CD14-positive monocyte (primary cell): Measurements from ENCODE around the gene RASSF1. TPM values are rescaled to one million over a fixed set of nuclear protein-coding genes. Genes with fewer than 3 reads are reported as not detected.

Experiments used
- DNase-seq, 3 donors: peaks; one replicate each; pipeline ENCODE4 v3.0.0-alpha.2; 2011 to 2022
- H2AFZ ChIP-seq: 2 replicates; pipeline ENCODE4 v1.6.0; 2012; ENCODE audit warnings: mild to moderate bottlenecking, low read depth, low read length, inconsistent platforms; ENCODE audit not compliant: insufficient read depth, poor library complexity, severe bottlenecking
- H3K27ac ChIP-seq, 2 donors: 1 replicate in 1 of 2; 2 replicates in 1 of 2; pipeline ENCODE4 v1.5.1; 2012 to 2013; ENCODE audit warnings: low read length in 2 of 2, control low read depth in 1 of 2, inconsistent platforms in 1 of 2, low read depth in 1 of 2, mild to moderate bottlenecking in 1 of 2
- H3K27me3 ChIP-seq, 2 donors: one replicate each; pipeline versions ENCODE4 v1.6.0 to v1.6.1; 2011 to 2013; ENCODE audit warnings: low read length in 2 of 2; ENCODE audit not compliant: control insufficient read depth in 2 of 2, insufficient read depth in 2 of 2
- H3K36me3 ChIP-seq, 2 donors: replicated peaks in 1 of 2; 1 replicate in 1 of 2; 2 replicates in 1 of 2; pipeline versions ENCODE4 v1.5.1 to v1.6.1; 2012 to 2013; ENCODE audit warnings: low read length in 2 of 2, control low read depth in 1 of 2, inconsistent platforms in 1 of 2, mild to moderate bottlenecking in 1 of 2; ENCODE audit not compliant: insufficient read depth in 2 of 2, control insufficient read depth in 1 of 2
- H3K4me1 ChIP-seq, 2 donors: 1 replicate in 1 of 2; 2 replicates in 1 of 2; pipeline versions ENCODE4 v1.5.1 to v1.6.1; 2012 to 2013; ENCODE audit warnings: low read length in 2 of 2, control low read depth in 1 of 2, inconsistent platforms in 1 of 2, mild to moderate bottlenecking in 1 of 2, moderate library complexity in 1 of 2; ENCODE audit not compliant: insufficient read depth in 2 of 2, control insufficient read depth in 1 of 2
- H3K4me2 ChIP-seq: replicated peaks from 2 replicates; pipeline ENCODE3; 2012; ENCODE audit warnings: low read length, moderate library complexity, mild to moderate bottlenecking; ENCODE audit not compliant: poor library complexity, severe bottlenecking; ENCODE audit errors: extremely low read depth
- H3K4me3 ChIP-seq, 3 experiments: fragments of 200-600 bp in 1 of 3; sonication (generic) in 1 of 3; replicated peaks in 1 of 3; 1 replicate in 2 of 3; 2 replicates in 1 of 3; pipeline ENCODE4 v1.5.1; 2011 to 2013; ENCODE audit warnings: low read length in 3 of 3, mild to moderate bottlenecking in 3 of 3, control low read depth in 2 of 3, low read depth in 2 of 3, inconsistent platforms in 1 of 3, moderate library complexity in 1 of 3
- H3K79me2 ChIP-seq: 2 replicates; pipeline ENCODE4 v1.6.0; 2012; ENCODE audit warnings: mild to moderate bottlenecking, control low read depth, inconsistent platforms, low read length, moderate library complexity; ENCODE audit not compliant: insufficient read depth
- H3K9ac ChIP-seq: 2 replicates; pipeline ENCODE4 v1.6.0; 2017; ENCODE audit warnings: low read length, mild to moderate bottlenecking; ENCODE audit not compliant: insufficient read depth, poor library complexity, severe bottlenecking
- H3K9me3 ChIP-seq, 2 donors: replicated peaks in 1 of 2; 1 replicate in 1 of 2; 2 replicates in 1 of 2; pipeline versions ENCODE4 v1.5.1 to v1.6.1; 2012 to 2013; ENCODE audit warnings: low read length in 2 of 2, control low read depth in 1 of 2; ENCODE audit not compliant: control insufficient read depth in 1 of 2, insufficient read depth in 1 of 2
- H4K20me1 ChIP-seq: 2 replicates; pipeline ENCODE4 v1.6.0; 2012; ENCODE audit warnings: mild to moderate bottlenecking, low read length, control low read depth, moderate library complexity; ENCODE audit not compliant: insufficient read depth
- H3K27ac Mint-ChIP-seq, 7 donors: one replicate each; pipeline ENCODE4 v1.8.0; 2020; ENCODE audit warnings: mild to moderate bottlenecking in 7 of 7, mixed read lengths in 7 of 7, moderate library complexity in 6 of 7, inconsistent platforms in 2 of 7
- H3K27me3 Mint-ChIP-seq, 3 donors: one replicate each; pipeline ENCODE4 v1.8.0; 2021 to 2022; ENCODE audit warnings: low read depth in 3 of 3, mild to moderate bottlenecking in 3 of 3, mixed read lengths in 3 of 3, moderate library complexity in 3 of 3, inconsistent platforms in 1 of 3
- H3K36me3 Mint-ChIP-seq, 2 donors: one replicate each; pipeline ENCODE4 v1.8.0; 2020; ENCODE audit warnings: mixed read lengths in 2 of 2, inconsistent platforms in 1 of 2, mild to moderate bottlenecking in 1 of 2
- H3K4me1 Mint-ChIP-seq: one replicate; pipeline ENCODE4 v1.8.0; 2020; ENCODE audit warnings: mild to moderate bottlenecking, mixed read lengths
- H3K4me3 Mint-ChIP-seq, 2 donors: one replicate each; pipeline ENCODE4 v1.8.0; 2020; ENCODE audit warnings: mild to moderate bottlenecking in 2 of 2, mixed read lengths in 2 of 2, moderate library complexity in 1 of 2
- H3K9me3 Mint-ChIP-seq, 7 donors: one replicate each; pipeline ENCODE4 v1.8.0; 2020 to 2022; ENCODE audit warnings: mixed read lengths in 7 of 7, mild to moderate bottlenecking in 6 of 7, moderate library complexity in 6 of 7, inconsistent platforms in 2 of 7
- WGBS: methylation state at CpG from one replicate; pipeline ENCODE4 v1.1.5; 2013; ENCODE audit warnings: missing lambda C conversion rate; ENCODE audit not compliant: insufficient coverage; 5-methylcytosine and 5-hydroxymethylcytosine counted together
- intact Hi-C, 2 donors: fragments of 100-400 bp; cut with micrococcal nuclease; formaldehyde crosslinking; loops; one replicate each; pipeline versions ENCODE4 v1.15.0 to v1.15.1; 2023
- polyA plus RNA-seq, 3 donors: library from polyadenylated mRNA; depleted of rRNA in 1 of 3; unstranded in 2 of 3; stranded (reverse) in 1 of 3; fragments of 300-500 nt in 2 of 3; fragments of >200 nt in 1 of 3; fragmentation: Illumina TruSeq in 2 of 3; gene quantifications; 1 replicate in 2 of 3; 2 replicates in 1 of 3; pipeline ENCODE4 v1.2.3, GENCODE V29; 2012 to 2021
- TF ChIP-seq, protein P1 (sequence below): fragments of 200-600 bp; IDR thresholded peaks from one replicate; pipeline ENCODE4 v1.8.0; 2022; ENCODE audit warnings: antibody characterized with exemption, mild to moderate bottlenecking

RASSF1 gene
- polyA plus RNA-seq, 3 donors, result 16.0 to 229 (median 24.0) TPM

- H4K20me1 ChIP-seq, result peaks cover 79% of the 10 kb centered on the region
- TF ChIP-seq, protein P1, sequence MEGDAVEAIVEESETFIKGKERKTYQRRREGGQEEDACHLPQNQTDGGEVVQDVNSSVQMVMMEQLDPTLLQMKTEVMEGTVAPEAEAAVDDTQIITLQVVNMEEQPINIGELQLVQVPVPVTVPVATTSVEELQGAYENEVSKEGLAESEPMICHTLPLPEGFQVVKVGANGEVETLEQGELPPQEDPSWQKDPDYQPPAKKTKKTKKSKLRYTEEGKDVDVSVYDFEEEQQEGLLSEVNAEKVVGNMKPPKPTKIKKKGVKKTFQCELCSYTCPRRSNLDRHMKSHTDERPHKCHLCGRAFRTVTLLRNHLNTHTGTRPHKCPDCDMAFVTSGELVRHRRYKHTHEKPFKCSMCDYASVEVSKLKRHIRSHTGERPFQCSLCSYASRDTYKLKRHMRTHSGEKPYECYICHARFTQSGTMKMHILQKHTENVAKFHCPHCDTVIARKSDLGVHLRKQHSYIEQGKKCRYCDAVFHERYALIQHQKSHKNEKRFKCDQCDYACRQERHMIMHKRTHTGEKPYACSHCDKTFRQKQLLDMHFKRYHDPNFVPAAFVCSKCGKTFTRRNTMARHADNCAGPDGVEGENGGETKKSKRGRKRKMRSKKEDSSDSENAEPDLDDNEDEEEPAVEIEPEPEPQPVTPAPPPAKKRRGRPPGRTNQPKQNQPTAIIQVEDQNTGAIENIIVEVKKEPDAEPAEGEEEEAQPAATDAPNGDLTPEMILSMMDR, result no peak
- intact Hi-C loops, result loop anchor here (5.0 to 10.0 kb wide), 3 partner anchors 261 to 1039 kb away; partner anchors contain the start of genes MAPKAPK3 (in 1 of the 2), MON1A (in 1 of the 2) and RBM15B (in 1 of the 2)
Observed at GRCh38 chr3:50355829-50356552, 15.4 kb upstream of the RASSF1 start.

DNA sequence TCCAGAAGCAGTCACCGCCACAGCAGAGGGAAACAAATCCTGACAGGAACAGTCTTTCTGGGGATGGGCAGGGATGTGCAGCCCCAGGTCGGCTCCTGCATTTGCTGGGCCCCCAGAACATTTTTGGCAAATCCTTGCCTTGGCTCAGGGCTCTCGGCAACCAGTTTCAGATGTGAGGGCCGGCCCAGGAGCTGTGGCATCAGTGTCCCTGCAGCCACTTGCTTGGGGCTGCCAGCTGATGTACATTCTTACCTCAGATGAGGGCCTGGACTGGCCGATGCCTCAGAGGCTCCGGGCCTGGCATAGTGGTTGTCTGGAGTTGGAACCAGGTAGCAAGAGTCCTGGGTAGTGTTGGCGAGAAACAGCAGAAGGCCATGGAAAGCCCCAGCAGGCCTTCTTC is 14.2 kb upstream of the RASSF1 start:
- 93% methylated on average over 4 of the region's 7 CpGs for WGBS
- H2AFZ ChIP-seq, result no peak overlapping the region
- H3K4me1 ChIP-seq, result peaks cover 60 to 71% of the 10 kb centered on the region in 2 donors
- Mint-ChIP-seq H3K9me3 (no peaks in the 10 kb centered on the region), H3K4me1 (peaks cover 63% of the 10 kb centered on the region), H3K27ac (no peak overlapping the region), H3K27me3 (peaks cover 0 to 2% (median 0%) of the 10 kb centered on the region in 3 donors), H3K36me3 (peaks cover 28 to 50% of the 10 kb centered on the region in 2 donors), H3K4me3 (no peak overlapping the region)
- H4K20me1 ChIP-seq, result peaks cover 82% of the 10 kb centered on the region
- H3K79me2 ChIP-seq, result peaks cover 81% of the 10 kb centered on the region
- H3K27me3 ChIP-seq, result no peaks in the 10 kb centered on the region
- H3K4me2 ChIP-seq, result no peak overlapping the region
- H3K9ac ChIP-seq, result no peak overlapping the region
- H3K9me3 ChIP-seq, result no peaks in the 10 kb centered on the region
- peaks cover 44 to 56% of the 10 kb centered on the region in 2 donors for H3K36me3 ChIP-seq
- no peak overlapping the region for H3K4me3 ChIP-seq
- TF ChIP-seq, protein P1, result no peak
- no peak for DNase-seq
- no peak overlapping the region for H3K27ac ChIP-seq
- intact Hi-C loops, result loop anchor here (5.0 to 10.0 kb wide), 4 partner anchors 257 to 1040 kb away; partner anchors contain the start of genes CISH (in 1 of the 2), MAPKAPK3 (in 1 of the 2), MON1A (in 1 of the 2) and RBM15B (in 1 of the 2)

More at GRCh38 chr3:50355829-50356552, 15.4 kb upstream of the RASSF1 start:
- Histone ChIP-seq H2AFZ (no peak overlapping the region), H3K36me3 (peaks cover 44 to 56% of the 10 kb centered on the region in 2 donors), H3K4me3 (peak overlapping the region in 1 of 3 experiments; percentile 91), H3K4me1 (peaks cover 51 to 63% of the 10 kb centered on the region in 2 donors), H3K79me2 (peaks cover 75% of the 10 kb centered on the region), H3K9ac (peak overlapping the region; percentile 21), H3K9me3 (no peaks in the 10 kb centered on the region), H3K27ac (peak overlapping the region; percentile 9 to 91), H3K4me2 (peak overlapping the region; percentile 98), H3K27me3 (no peaks in the 10 kb centered on the region)
- peaks cover 0 to 2% (median 0%) of the 10 kb centered on the region in 3 donors for H3K27me3 Mint-ChIP-seq
- no peak for DNase-seq
- H3K36me3 Mint-ChIP-seq, result peaks cover 28 to 50% of the 10 kb centered on the region in 2 donors
- H3K4me1 Mint-ChIP-seq, result peaks cover 57% of the 10 kb centered on the region
- H3K9me3 Mint-ChIP-seq, result no peaks in the 10 kb centered on the region
- 78% methylated on average over 3 of the region's 5 CpGs for WGBS
- peak overlapping the region in 4 of 7 donors; percentile 57 to 82 (median 76) for H3K27ac Mint-ChIP-seq
- H3K4me3 Mint-ChIP-seq, result no peak overlapping the region
